ENCODE data around the gene GRK5. TPM values are rescaled to one million over a fixed set of nuclear protein-coding genes. Genes with fewer than 3 reads are reported as not detected.

Gene GRK5
- total RNA-seq, 1 donor from 2014 or later: 21.3 TPM

DNA sequence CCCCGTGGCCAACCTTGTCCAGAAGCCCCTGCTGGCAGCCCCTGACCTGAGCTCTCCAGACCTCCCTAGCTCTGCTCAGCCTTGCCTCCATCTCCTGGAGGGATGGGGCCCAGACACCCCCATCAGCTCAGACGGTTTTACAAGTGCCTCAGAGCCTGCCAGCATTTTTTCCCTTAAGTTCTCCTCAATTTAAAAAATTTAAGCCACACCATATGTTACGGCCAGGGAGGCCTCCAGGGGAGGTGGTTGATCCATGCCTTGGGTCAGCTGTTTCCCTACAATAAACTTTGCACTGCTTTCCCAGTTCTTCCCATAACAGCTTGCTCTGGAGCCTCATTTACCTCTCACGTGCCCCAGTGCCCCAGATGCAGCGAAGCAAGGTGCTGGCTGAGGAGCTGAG is 191.6 kb downstream of the GRK5 start:
- peaks cover 46% of the 10 kb centered on the region for H3K36me3 Mint-ChIP-seq (ENCODE audit: low read depth)
- H3K4me3 Mint-ChIP-seq: no peak overlapping the region
- no peak overlapping the region for H3K27ac Mint-ChIP-seq
- no peaks in the 10 kb centered on the region for H3K27me3 Mint-ChIP-seq
- intact Hi-C loops (cut with micrococcal nuclease): no loop called here
- CTCF ChIA-PET: no interaction called here
- no peaks in the 10 kb centered on the region for H3K9me3 Mint-ChIP-seq
- POLR2A ChIA-PET: interaction anchor here (0.6 kb wide), 1 partner anchor 191 kb away, joined by 7 read pairs; no protein-coding TSS in a partner anchor
- ATAC-seq (ENCODE audit: low read depth): no peak
- no peak for TF ChIP-seq CTCF (IDR thresholded peaks at IDR 0.05)
- DNase-seq: no peak
- peaks cover 39% of the 10 kb centered on the region for H3K4me1 Mint-ChIP-seq

GRCh38 chr10:119399466-119399865 is 192.1 kb downstream of the GRK5 start:
- ATAC-seq (ENCODE audit: low read depth): no peak
- no peaks in the 10 kb centered on the region for H3K9me3 Mint-ChIP-seq
- CTCF ChIA-PET: no interaction called here
- no peak overlapping the region for H3K27ac Mint-ChIP-seq
- POLR2A ChIA-PET: interaction anchor here (0.6 kb wide), 1 partner anchor 191 kb away, joined by 7 read pairs; no protein-coding TSS in a partner anchor
- no peak for DNase-seq
- intact Hi-C loops (cut with micrococcal nuclease): no loop called here
- no peaks in the 10 kb centered on the region for H3K27me3 Mint-ChIP-seq
- no peak overlapping the region for H3K4me3 Mint-ChIP-seq
- H3K36me3 Mint-ChIP-seq (ENCODE audit: low read depth): peaks cover 46% of the 10 kb centered on the region
- no peak for TF ChIP-seq CTCF (IDR thresholded peaks at IDR 0.05)
- H3K4me1 Mint-ChIP-seq: peaks cover 39% of the 10 kb centered on the region

GRCh38 chr10:119401671-119402395 is 194.5 kb downstream of the GRK5 start:
- no peaks in the 10 kb centered on the region for H3K9me3 Mint-ChIP-seq
- ATAC-seq (ENCODE audit: low read depth) (no peak), DNase-seq (no peak)
- peaks cover 48% of the 10 kb centered on the region for H3K36me3 Mint-ChIP-seq (ENCODE audit: low read depth)
- POLR2A ChIA-PET: interaction anchor here (0.8 to 1.6 kb wide), 2 partner anchors 9 to 88 kb away, joined by 3 read pairs; no protein-coding TSS in a partner anchor
- intact Hi-C loops (cut with micrococcal nuclease): no loop called here
- peak overlapping the region; percentile 31 for H3K27ac Mint-ChIP-seq
- TF ChIP-seq CTCF (IDR thresholded peaks at IDR 0.05): no peak
- CTCF ChIA-PET: interaction anchor here (0.8 kb wide), 1 partner anchor 203 kb away, joined by 3 read pairs; no protein-coding TSS in a partner anchor
- peaks cover 37% of the 10 kb centered on the region for H3K4me1 Mint-ChIP-seq
- H3K27me3 Mint-ChIP-seq: no peaks in the 10 kb centered on the region
- no peak overlapping the region for H3K4me3 Mint-ChIP-seq

DNA sequence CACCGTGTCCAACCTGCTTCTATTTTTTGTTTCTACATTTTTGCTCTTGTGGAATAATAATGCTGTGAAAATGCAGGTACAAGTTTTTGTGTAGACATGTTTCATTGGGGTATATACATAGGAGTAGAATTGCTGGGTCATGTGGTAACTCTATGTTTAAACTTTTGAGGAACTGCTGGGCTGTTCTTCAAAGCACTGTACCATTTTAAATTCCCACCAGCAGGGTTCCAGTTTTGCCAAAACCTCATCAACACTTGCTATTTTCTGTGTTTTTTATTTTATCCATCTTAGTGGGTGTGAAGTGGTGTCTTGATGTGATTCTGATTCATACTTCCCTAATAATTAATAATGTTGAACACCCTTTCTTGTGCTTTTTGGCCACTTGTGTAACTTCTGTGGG is 196.6 kb downstream of the GRK5 start:
- ChIA-PET CTCF (no interaction called here), POLR2A (no interaction called here)
- no peak for ATAC-seq (ENCODE audit: low read depth)
- Mint-ChIP-seq H3K4me3 (no peak overlapping the region), H3K9me3 (no peaks in the 10 kb centered on the region), H3K36me3 (ENCODE audit: low read depth) (peaks cover 31% of the 10 kb centered on the region), H3K4me1 (peaks cover 34% of the 10 kb centered on the region), H3K27ac (peak overlapping the region; percentile 21), H3K27me3 (no peaks in the 10 kb centered on the region)
- no peak for DNase-seq
- intact Hi-C loops (cut with micrococcal nuclease): no loop called here
- no peak for TF ChIP-seq CTCF (IDR thresholded peaks at IDR 0.05)

- H3K4me3 Mint-ChIP-seq: no peak overlapping the region
Observed at GRCh38 chr10:119404719-119405519, 197.5 kb downstream of the GRK5 start.

More at GRCh38 chr10:119404719-119405519, 197.5 kb downstream of the GRK5 start:
- DNase-seq: no peak
- no peaks in the 10 kb centered on the region for H3K27me3 Mint-ChIP-seq
- H3K27ac Mint-ChIP-seq: peak overlapping the region; percentile 69
- H3K9me3 Mint-ChIP-seq: no peaks in the 10 kb centered on the region
- peaks cover 34% of the 10 kb centered on the region for H3K4me1 Mint-ChIP-seq
- ChIA-PET CTCF (no interaction called here), POLR2A (interaction anchor here (1.0 to 1.6 kb wide), 2 partner anchors 9 to 98 kb away, joined by 3 to 5 read pairs; no protein-coding TSS in a partner anchor)
- peaks cover 26% of the 10 kb centered on the region for H3K36me3 Mint-ChIP-seq (ENCODE audit: low read depth)
- intact Hi-C loops (cut with micrococcal nuclease): no loop called here
- no peak for TF ChIP-seq CTCF (IDR thresholded peaks at IDR 0.05)
- ATAC-seq (ENCODE audit: low read depth): peak; percentile 37

Data from activated B cell treated with CpG ODN at 0.5 μM for 24 hours (primary cell).